Small intestine (tissue), 7 donors: ENCODE measurements around the gene RNPS1. TPM values are rescaled to one million over a fixed set of nuclear protein-coding genes. Genes with fewer than 3 reads are reported as not detected.
A peak's percentile ranks its signal among the peaks of the same experiment; 100 is the strongest.

ENCODE experiments used
- DNase-seq, 2 donors: peaks; one replicate each; pipeline versions ENCODE4 v3.0.0 to v3.0.0-alpha.2; 2013
- FAIRE-seq: peaks from 2 replicates; lab custom pipeline; 2012; peaks lifted over from hg19 to GRCh38; lab: Jason Lieb, UNC
- H3K27ac ChIP-seq, 3 donors: one replicate each; pipeline ENCODE4 v1.5.1; 2013; ENCODE audit warnings: low read length in 2 of 3, mild to moderate bottlenecking in 2 of 3, control low read depth in 1 of 3, inconsistent platforms in 1 of 3, low read depth in 1 of 3, moderate library complexity in 1 of 3
- H3K27me3 ChIP-seq, 3 donors: one replicate each; pipeline ENCODE4 v1.6.1; 2013; ENCODE audit warnings: low read length in 3 of 3, inconsistent platforms in 1 of 3; ENCODE audit not compliant: control insufficient read depth in 3 of 3, insufficient read depth in 3 of 3
- H3K36me3 ChIP-seq, 3 donors: one replicate each; pipeline ENCODE4 v1.6.1; 2013; ENCODE audit warnings: low read length in 3 of 3, inconsistent platforms in 1 of 3, low read depth in 1 of 3, mild to moderate bottlenecking in 1 of 3, moderate library complexity in 1 of 3; ENCODE audit not compliant: control insufficient read depth in 3 of 3, insufficient read depth in 2 of 3
- H3K4me1 ChIP-seq, 3 donors: one replicate each; pipeline ENCODE4 v1.6.1; 2013; ENCODE audit warnings: low read length in 2 of 3, inconsistent platforms in 1 of 3, low read depth in 1 of 3, mild to moderate bottlenecking in 1 of 3, moderate library complexity in 1 of 3; ENCODE audit not compliant: control insufficient read depth in 3 of 3, insufficient read depth in 2 of 3
- H3K4me3 ChIP-seq, 3 donors: one replicate each; pipeline ENCODE4 v1.5.1; 2013; ENCODE audit warnings: low read length in 3 of 3, control low read depth in 1 of 3, inconsistent platforms in 1 of 3, low read depth in 1 of 3, mild to moderate bottlenecking in 1 of 3, moderate library complexity in 1 of 3
- H3K9me3 ChIP-seq, 2 donors: one replicate each; pipeline ENCODE4 v1.6.1; 2013; ENCODE audit warnings: low read depth in 1 of 2, low read length in 1 of 2; ENCODE audit not compliant: control insufficient read depth in 2 of 2, insufficient read depth in 1 of 2
- WGBS, 3 donors: extraction: QIAGEN DNeasy Blood & Tissue Kit; methylation state at CpG; one replicate each; pipeline ENCODE4 v1.1.7; 2013; 5-methylcytosine and 5-hydroxymethylcytosine counted together
- polyA plus RNA-seq, 4 donors: library from polyadenylated mRNA; stranded (reverse) in 3 of 4; unstranded in 1 of 4; fragments of 200-250 nt in 3 of 4; fragments of 120-200 nt in 1 of 4; gene quantifications; one replicate each; pipeline versions ENCODE4 v1.2.1 to v1.2.3, GENCODE V29; 2013
- donor health status: healthy with polysubstance abuse.
- donor health status: control.
- donor health status: control.
- donor health status: Bipolar disorder and iron deficiency.
- donor health status: healthy.

RNPS1 gene
- polyA plus RNA-seq, 4 donors: 91.7 to 166 (median 138) TPM

DNA sequence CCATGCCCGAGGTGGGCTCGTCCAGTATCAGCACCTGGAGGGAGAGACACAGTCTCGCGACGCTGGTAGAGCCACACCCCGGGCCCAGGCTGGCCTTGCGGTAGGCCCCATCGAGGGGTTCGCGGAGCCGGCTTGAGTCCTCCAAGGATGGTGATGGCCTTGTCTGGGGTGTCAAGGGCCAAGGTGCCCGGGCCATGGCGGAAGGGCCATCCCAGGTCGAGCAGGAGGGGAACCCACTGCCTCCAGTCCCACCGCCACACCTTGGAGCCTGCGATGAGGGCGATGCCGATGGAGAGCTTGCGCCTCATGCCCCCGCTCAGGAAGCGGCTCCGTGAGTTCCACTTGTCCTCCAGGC lies 29.6 kb upstream of the RNPS1 start:
- H3K4me1 ChIP-seq: no peaks in the 10 kb centered on the region

GRCh38 chr16:2296661-2297505 lies 29.0 kb upstream of the RNPS1 start:
- DNase-seq (peak; percentile 38 to 44), FAIRE-seq (no peak)
- no peaks in the 10 kb centered on the region for H3K9me3 ChIP-seq
- no peaks in the 10 kb centered on the region for H3K4me1 ChIP-seq
- H3K27me3 ChIP-seq: no peaks in the 10 kb centered on the region
- peaks cover 0 to 4% (median 0%) of the 10 kb centered on the region in 3 donors for H3K36me3 ChIP-seq
- no peak overlapping the region for H3K27ac ChIP-seq
- 73 to 78% (median 74%) methylated on average over 23 of the region's 23 CpGs for WGBS, 3 donors
- H3K4me3 ChIP-seq: no peak overlapping the region

More for the DNA sequence above, 29.6 kb upstream of the RNPS1 start:
- WGBS, 3 donors: 89 to 95% (median 93%) methylated on average over 22 of the region's 22 CpGs
- Histone ChIP-seq H3K9me3 (no peaks in the 10 kb centered on the region), H3K4me3 (no peak overlapping the region), H3K36me3 (no peaks in the 10 kb centered on the region), H3K27me3 (no peaks in the 10 kb centered on the region), H3K27ac (no peak overlapping the region)
- FAIRE-seq: no peak
- no peak for DNase-seq

DNA sequence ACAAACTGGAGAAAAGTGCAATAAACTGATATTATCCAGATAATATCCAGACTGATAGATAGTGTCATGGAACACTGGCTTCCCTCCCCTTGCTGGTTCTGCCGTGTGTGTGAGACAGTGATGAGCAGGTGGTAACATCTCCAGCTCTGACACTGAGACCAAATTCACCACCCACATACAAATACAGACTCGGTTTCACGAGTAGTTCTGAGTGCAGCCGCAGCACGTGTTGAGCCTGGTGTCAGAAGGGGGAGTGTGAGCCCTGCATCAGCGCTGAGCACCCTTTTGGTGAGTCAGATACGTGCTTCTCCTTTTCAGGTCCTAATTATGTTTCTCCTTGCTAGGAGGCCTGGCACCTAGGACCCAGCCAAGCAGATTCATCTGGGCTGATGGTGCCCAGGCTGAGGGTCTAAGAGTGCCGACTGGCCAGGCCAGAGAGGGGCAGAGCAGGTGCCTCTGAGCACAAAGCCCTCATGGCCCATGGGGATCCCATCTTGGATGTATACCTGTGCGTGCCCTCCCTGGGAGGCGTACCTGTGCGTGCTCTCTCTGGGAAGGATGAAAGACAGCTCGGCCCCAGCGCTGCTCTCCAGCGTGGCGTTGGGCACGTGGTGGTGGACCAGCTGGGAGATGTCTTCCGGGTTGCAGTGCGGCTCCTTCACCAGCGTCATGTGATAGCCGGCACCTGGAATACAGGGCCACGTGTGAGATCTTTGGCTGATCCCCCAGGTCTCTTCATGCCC lies 27.3 kb upstream of the RNPS1 start:
- no peaks in the 10 kb centered on the region for H3K4me1 ChIP-seq
- H3K4me3 ChIP-seq: no peak overlapping the region
- no peaks in the 10 kb centered on the region for H3K27me3 ChIP-seq
- DNase-seq: no peak
- no peak for FAIRE-seq
- 79 to 87% (median 86%) methylated on average over 21 of the region's 21 CpGs for WGBS, 3 donors
- H3K36me3 ChIP-seq: peaks cover 0 to 4% (median 0%) of the 10 kb centered on the region in 3 donors
- H3K9me3 ChIP-seq: no peaks in the 10 kb centered on the region
- H3K27ac ChIP-seq: no peak overlapping the region

- Histone ChIP-seq H3K4me3 (no peak overlapping the region), H3K9me3 (no peaks in the 10 kb centered on the region), H3K27ac (no peak overlapping the region), H3K27me3 (no peaks in the 10 kb centered on the region), H3K36me3 (peaks cover 0 to 6% (median 2%) of the 10 kb centered on the region in 3 donors), H3K4me1 (no peaks in the 10 kb centered on the region)
- no peak for FAIRE-seq
- 81 to 92% (median 83%) methylated on average over 9 of the region's 9 CpGs for WGBS, 3 donors
- DNase-seq: no peak
These were observed 24.3 kb upstream of the RNPS1 start for GRCh38 chr16:2292221-2292620.

GRCh38 chr16:2289282-2289681 lies 21.4 kb upstream of the RNPS1 start:
- H3K36me3 ChIP-seq: peaks cover 0 to 6% (median 2%) of the 10 kb centered on the region in 3 donors
- no peaks in the 10 kb centered on the region for H3K27me3 ChIP-seq
- DNase-seq (no peak), FAIRE-seq (no peak)
- WGBS, 3 donors: 91 to 94% (median 93%) methylated on average over 23 of the region's 23 CpGs
- no peak overlapping the region for H3K27ac ChIP-seq
- no peaks in the 10 kb centered on the region for H3K4me1 ChIP-seq
- H3K4me3 ChIP-seq: no peak overlapping the region
- H3K9me3 ChIP-seq: no peaks in the 10 kb centered on the region

DNA sequence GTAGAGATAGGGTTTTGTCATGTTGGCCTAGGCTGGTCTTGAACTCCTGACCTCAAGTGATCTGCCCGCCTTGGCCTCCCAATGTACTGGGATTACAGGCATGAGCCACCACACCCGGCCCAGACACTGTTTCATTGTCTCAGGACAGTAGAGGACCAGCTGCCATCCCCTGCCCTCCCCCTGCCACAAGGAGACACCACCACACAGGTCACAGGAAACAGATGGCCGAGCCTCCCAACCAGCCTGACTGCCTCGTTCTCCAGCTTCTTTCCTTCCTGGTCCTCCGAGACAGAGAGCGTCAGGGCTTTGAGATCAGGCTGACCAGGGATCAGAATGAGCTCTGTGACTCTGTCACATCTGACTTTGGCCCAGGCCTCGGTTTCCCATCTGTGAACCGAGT lies 20.8 kb upstream of the RNPS1 start:
- H3K4me3 ChIP-seq: no peak overlapping the region
- FAIRE-seq: no peak

DNA sequence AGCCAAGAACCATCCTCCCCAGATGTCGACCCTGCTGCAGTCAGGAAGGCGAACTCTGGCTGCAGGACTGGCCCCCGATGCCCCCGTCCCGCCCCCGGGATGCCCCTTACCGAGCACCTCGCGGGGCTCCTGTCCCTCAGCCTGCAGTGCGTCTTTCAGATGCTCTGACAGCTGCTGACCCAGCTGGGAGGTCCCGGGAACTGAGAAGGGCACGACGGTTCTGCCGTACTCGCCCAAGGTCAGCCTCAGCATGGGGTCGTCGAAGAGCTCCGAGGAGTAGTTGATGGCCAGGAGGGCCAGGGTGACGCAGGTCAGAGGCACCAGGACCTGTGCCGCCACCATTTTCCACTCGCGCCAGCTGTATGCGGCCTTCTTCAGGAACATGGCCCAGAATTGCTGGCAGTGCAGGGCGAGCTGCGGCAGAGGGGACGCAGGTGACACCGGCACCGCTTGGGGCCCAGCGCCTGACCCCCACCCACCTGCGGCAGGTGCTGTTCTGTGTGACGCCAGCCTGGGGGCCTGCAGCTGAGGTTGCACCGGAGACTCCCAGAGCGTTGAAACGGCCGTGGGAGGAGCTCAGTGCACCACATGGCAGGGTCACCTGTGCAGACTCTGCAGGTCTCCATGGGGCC lies 20.1 kb upstream of the RNPS1 start:
- Histone ChIP-seq H3K4me1 (no peaks in the 10 kb centered on the region), H3K9me3 (no peaks in the 10 kb centered on the region), H3K4me3 (no peak overlapping the region), H3K36me3 (peaks cover 0 to 6% (median 2%) of the 10 kb centered on the region in 3 donors), H3K27me3 (no peaks in the 10 kb centered on the region), H3K27ac (no peak overlapping the region)
- no peak for DNase-seq
- FAIRE-seq: no peak
- WGBS, 3 donors: 83 to 89% (median 88%) methylated on average over 35 of the region's 35 CpGs

More for the DNA sequence above, 20.8 kb upstream of the RNPS1 start:
- Histone ChIP-seq H3K36me3 (peaks cover 0 to 6% (median 2%) of the 10 kb centered on the region in 3 donors), H3K9me3 (no peaks in the 10 kb centered on the region), H3K27me3 (no peaks in the 10 kb centered on the region), H3K4me1 (no peaks in the 10 kb centered on the region), H3K27ac (no peak overlapping the region)
- WGBS, 3 donors: 60 to 79% (median 66%) methylated on average over 8 of the region's 8 CpGs
- DNase-seq: no peak

GRCh38 chr16:2286550-2286949 lies 18.6 kb upstream of the RNPS1 start:
- no peak for DNase-seq
- Histone ChIP-seq H3K4me1 (no peaks in the 10 kb centered on the region), H3K36me3 (peaks cover 0 to 2% (median 2%) of the 10 kb centered on the region in 3 donors), H3K9me3 (no peaks in the 10 kb centered on the region), H3K27ac (no peak overlapping the region), H3K27me3 (no peaks in the 10 kb centered on the region), H3K4me3 (no peak overlapping the region)
- WGBS, 3 donors: 85 to 88% (median 87%) methylated on average over 15 to 17 of the region's 17 CpGs
- no peak for FAIRE-seq
